Upper lobe of right lung (tissue), 1 donor: ENCODE results near the gene GPD1. TPM values are rescaled to one million over a fixed set of nuclear protein-coding genes. Genes with fewer than 3 reads are reported as not detected.
A peak's percentile ranks its signal among the peaks of the same experiment; 100 is the strongest.

Experiments used
- ATAC-seq: fragments of 200-7000 bp; cut with Tn5 transposase; one replicate; pipeline ENCODE4 v1.9.1; 2020; ENCODE audit warnings: mild to moderate bottlenecking, moderate library complexity
- DNase-seq: peaks from one replicate; pipeline ENCODE4 v3.0.0-alpha.2; 2020
- H3K27ac ChIP-seq: fragments of 200-600 bp; one replicate; pipeline ENCODE4 v1.8.0; 2022
- H3K27me3 ChIP-seq: fragments of 200-600 bp; one replicate; pipeline ENCODE4 v1.8.0; 2022; ENCODE audit warnings: mild to moderate bottlenecking
- H3K36me3 ChIP-seq: fragments of 200-600 bp; one replicate; pipeline ENCODE4 v1.8.0; 2022
- H3K4me1 ChIP-seq: fragments of 200-600 bp; one replicate; pipeline ENCODE4 v1.8.0; 2022
- H3K4me3 ChIP-seq: fragments of 200-600 bp; one replicate; pipeline ENCODE4 v1.8.0; 2022; ENCODE audit warnings: mild to moderate bottlenecking
- H3K9me3 ChIP-seq: fragments of 200-600 bp; one replicate; pipeline ENCODE4 v1.8.0; 2022
- CTCF ChIP-seq: fragments of 200-600 bp; IDR thresholded peaks from one replicate; pipeline ENCODE4 v1.8.0; 2022; ENCODE audit warnings: antibody characterized with exemption
- intact Hi-C: fragments of 100-400 bp; cut with DNase I; formaldehyde crosslinking; loops from one replicate; pipeline ENCODE4 v1.11.0; 2022
- total RNA-seq: library from RNA; stranded (reverse); fragmentation: NEBNext Ultra II Directional; extraction: Animal tissue kit (Norgen Biotek cat#: 25700); gene quantifications from one replicate; pipeline ENCODE4 v1.2.1, GENCODE V29; 2021
- donor health status: DM: no; HTN: yes; CAD: no; lungs with severe emphysema.

Gene GPD1
- total RNA-seq, 1 donor from 2014 or later: 32.9 TPM

GRCh38 chr12:50061946-50062686 lies 41.7 kb upstream of the GPD1 start:
- no peak overlapping the region for H3K27ac ChIP-seq
- H3K4me3 ChIP-seq: no peak overlapping the region
- H3K4me1 ChIP-seq: no peaks in the 10 kb centered on the region
- peaks cover 11% of the 10 kb centered on the region for H3K27me3 ChIP-seq
- H3K9me3 ChIP-seq: no peaks in the 10 kb centered on the region
- DNase-seq (no peak), ATAC-seq (no peak)
- no peaks in the 10 kb centered on the region for H3K36me3 ChIP-seq
- no peak for TF ChIP-seq CTCF
- intact Hi-C loops: no loop called here

- peaks cover 10% of the 10 kb centered on the region for H3K27me3 ChIP-seq
- no peak for ATAC-seq
- TF ChIP-seq CTCF: no peak
- no peaks in the 10 kb centered on the region for H3K36me3 ChIP-seq
- H3K4me3 ChIP-seq: no peak overlapping the region
- H3K4me1 ChIP-seq: no peaks in the 10 kb centered on the region
- DNase-seq: no peak
- no peaks in the 10 kb centered on the region for H3K9me3 ChIP-seq
- H3K27ac ChIP-seq: no peak overlapping the region
- intact Hi-C loops: no loop called here
Measured at GRCh38 chr12:50062728-50063460, 40.9 kb upstream of the GPD1 start.

DNA sequence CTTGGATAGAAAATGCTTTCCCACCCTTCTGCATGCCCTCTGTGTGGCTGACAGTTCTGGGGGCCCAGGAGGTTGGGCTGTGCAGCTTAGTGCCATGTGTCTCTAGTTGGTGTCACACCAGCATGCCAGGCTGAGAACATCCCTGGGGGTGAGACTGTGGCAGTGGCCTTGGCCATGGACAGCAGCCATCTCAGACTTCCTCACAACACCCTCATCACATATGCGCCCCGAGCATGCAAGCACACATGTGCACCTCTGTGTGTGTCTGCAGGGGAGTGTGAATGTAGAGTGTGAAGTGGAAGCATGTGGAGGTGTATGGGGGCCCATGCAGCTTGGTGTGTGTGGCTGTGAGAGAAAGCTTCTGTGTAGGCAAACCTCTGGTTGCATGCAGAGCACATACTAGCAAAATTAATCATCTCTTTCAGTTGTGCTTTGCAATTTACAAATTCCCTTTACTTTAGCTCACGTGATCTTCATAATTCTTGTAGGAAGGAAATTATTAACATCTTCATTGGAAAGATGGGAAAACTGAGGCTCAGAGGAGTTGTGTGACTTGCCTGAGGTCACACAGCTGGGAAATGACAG lies 38.0 kb upstream of the GPD1 start:
- no peak for TF ChIP-seq CTCF
- ATAC-seq (no peak), DNase-seq (no peak)
- H3K4me1 ChIP-seq: no peaks in the 10 kb centered on the region
- no peaks in the 10 kb centered on the region for H3K9me3 ChIP-seq
- no peak overlapping the region for H3K4me3 ChIP-seq
- H3K27ac ChIP-seq: no peak overlapping the region
- H3K36me3 ChIP-seq: no peaks in the 10 kb centered on the region
- no peaks in the 10 kb centered on the region for H3K27me3 ChIP-seq
- intact Hi-C loops: no loop called here

- Histone ChIP-seq H3K36me3 (no peaks in the 10 kb centered on the region), H3K4me1 (no peaks in the 10 kb centered on the region), H3K9me3 (no peaks in the 10 kb centered on the region), H3K4me3 (no peak overlapping the region), H3K27me3 (no peaks in the 10 kb centered on the region), H3K27ac (no peak overlapping the region)
- ATAC-seq (peak; percentile 27), DNase-seq (no peak)
- intact Hi-C loops: no loop called here
- TF ChIP-seq CTCF: no peak
Measured at GRCh38 chr12:50066402-50066801, 37.4 kb upstream of the GPD1 start.

DNA sequence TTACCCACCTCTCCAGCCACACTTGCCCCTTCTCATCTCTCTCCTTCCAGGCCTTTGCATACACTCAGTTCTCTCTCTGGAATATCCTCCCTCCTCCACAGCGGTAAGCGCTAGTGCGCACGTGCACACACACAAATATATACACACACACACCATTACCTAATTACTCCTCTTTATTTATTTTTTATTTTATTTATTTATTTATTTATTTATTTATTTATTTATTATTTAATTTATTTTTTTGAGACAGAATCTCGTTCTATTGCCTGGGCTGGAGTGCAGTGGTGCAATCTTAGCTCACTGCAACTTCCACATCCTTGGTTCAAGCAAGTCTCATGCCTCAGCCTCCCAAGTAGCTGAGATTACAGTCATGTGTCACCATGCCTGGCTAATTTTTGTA lies 34.7 kb upstream of the GPD1 start:
- Histone ChIP-seq H3K27ac (no peak overlapping the region), H3K4me3 (no peak overlapping the region), H3K9me3 (no peaks in the 10 kb centered on the region), H3K4me1 (no peaks in the 10 kb centered on the region), H3K27me3 (no peaks in the 10 kb centered on the region), H3K36me3 (no peaks in the 10 kb centered on the region)
- DNase-seq (no peak), ATAC-seq (no peak)
- intact Hi-C loops: no loop called here
- TF ChIP-seq CTCF: no peak
